GM12801 (cell line): ENCODE measurements around the gene C6orf52.

ENCODE experiments used
- CTCF ChIP-seq: IDR thresholded peaks from one replicate; pipeline ENCODE4 v1.5.1; 2011; ENCODE audit warnings: control low read depth; ENCODE audit not compliant: insufficient read length; ENCODE audit errors: extremely low read depth

C6orf52 gene

GRCh38 chr6:10690651-10691445 is 3.6 kb downstream of the C6orf52 start:
- TF ChIP-seq CTCF, result no peak

- TF ChIP-seq CTCF, result no peak
Measured at GRCh38 chr6:10687582-10687981, 6.8 kb downstream of the C6orf52 start.

GRCh38 chr6:10686901-10687300 is 7.5 kb downstream of the C6orf52 start:
- TF ChIP-seq CTCF, result no peak

- no peak for TF ChIP-seq CTCF
Measured at GRCh38 chr6:10685092-10685915, 9.1 kb downstream of the C6orf52 start.

GRCh38 chr6:10684618-10685017 is 9.8 kb downstream of the C6orf52 start:
- TF ChIP-seq CTCF, result no peak

- TF ChIP-seq CTCF, result no peak
Measured at GRCh38 chr6:10682355-10682988, 11.9 kb downstream of the C6orf52 start.

GRCh38 chr6:10681795-10682194 is 12.6 kb downstream of the C6orf52 start:
- TF ChIP-seq CTCF, result no peak
